Measurements from ENCODE around the gene AGAP1. TPM values are rescaled to one million over a fixed set of nuclear protein-coding genes. Genes with fewer than 3 reads are reported as not detected.

The AGAP1 gene
- total RNA-seq, 1 donor from 2014 or later, result 3.8 TPM

DNA sequence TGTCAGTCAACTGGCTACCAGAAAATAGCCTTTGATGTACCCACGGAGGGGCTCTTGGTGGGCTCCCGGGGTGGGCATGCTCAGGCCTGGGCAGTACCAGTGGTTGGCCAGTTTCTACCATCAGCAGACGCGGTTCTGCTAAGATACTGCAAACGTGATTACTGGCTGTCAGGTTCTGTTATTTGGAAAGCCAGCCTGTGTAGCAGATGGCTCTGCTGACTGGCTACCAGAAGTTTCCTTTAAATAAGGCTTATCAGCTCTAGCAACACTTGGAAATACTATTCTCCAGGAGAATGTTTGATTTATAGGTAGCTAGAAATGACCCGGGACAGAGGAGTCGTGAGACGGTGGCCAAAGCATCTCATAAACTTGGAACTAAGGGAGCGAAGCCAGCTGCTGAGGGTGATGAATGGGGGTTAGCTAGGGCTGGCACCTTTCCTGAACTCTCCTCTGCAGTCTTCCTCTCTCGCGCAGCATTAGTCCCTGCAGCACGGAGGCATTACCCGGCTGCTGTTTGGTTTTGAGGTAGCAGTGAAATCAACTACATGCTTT, 171.9 kb downstream of the AGAP1 start:
- H3K9me3 Mint-ChIP-seq, result no peaks in the 10 kb centered on the region
- no peaks in the 10 kb centered on the region for H3K36me3 Mint-ChIP-seq (ENCODE audit: low read depth)
- peaks cover 30% of the 10 kb centered on the region for H3K27me3 Mint-ChIP-seq
- intact Hi-C loops (cut with micrococcal nuclease), result loop anchor here (5.0 kb wide), 1 partner anchor 512 kb away; no protein-coding TSS in a partner anchor
- H3K27ac Mint-ChIP-seq, result no peak overlapping the region
- no peak overlapping the region for H3K4me3 Mint-ChIP-seq
- DNase-seq, result no peak
- H3K4me1 Mint-ChIP-seq, result peaks cover 2% of the 10 kb centered on the region

DNA sequence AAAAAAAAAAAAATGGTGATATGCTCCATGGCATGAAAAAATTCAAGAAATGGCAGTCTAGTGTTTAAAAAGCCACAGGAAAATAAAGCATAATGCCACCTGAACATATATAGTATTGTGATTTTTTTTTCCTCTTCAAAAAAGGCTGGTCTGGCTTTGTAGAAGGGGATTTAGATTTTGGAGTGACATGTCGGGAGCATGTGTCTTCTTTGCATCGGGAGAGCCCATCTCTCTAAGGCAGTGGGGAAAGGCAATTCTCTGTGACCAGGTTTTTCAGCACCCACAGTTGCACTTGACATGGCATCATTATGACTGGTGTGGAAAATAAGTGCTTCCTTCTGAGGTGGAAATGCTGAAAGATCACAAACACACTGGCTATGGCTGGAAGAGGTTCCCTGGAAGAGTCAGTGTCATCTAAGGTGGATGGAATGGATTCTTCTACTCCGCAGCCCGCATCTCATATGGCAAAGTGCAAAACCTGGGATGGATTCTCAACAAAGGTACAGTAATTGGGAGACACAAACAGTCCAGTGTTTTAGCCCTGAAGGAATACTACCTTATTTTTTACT, 172.5 kb downstream of the AGAP1 start:
- peaks cover 2% of the 10 kb centered on the region for H3K4me1 Mint-ChIP-seq
- intact Hi-C loops (cut with micrococcal nuclease), result loop anchor here (5.0 kb wide), 1 partner anchor 511 kb away; no protein-coding TSS in a partner anchor
- peaks cover 30% of the 10 kb centered on the region for H3K27me3 Mint-ChIP-seq
- H3K9me3 Mint-ChIP-seq, result no peaks in the 10 kb centered on the region
- no peak overlapping the region for H3K4me3 Mint-ChIP-seq
- no peak overlapping the region for H3K27ac Mint-ChIP-seq
- no peaks in the 10 kb centered on the region for H3K36me3 Mint-ChIP-seq (ENCODE audit: low read depth)
- DNase-seq, result no peak

DNA sequence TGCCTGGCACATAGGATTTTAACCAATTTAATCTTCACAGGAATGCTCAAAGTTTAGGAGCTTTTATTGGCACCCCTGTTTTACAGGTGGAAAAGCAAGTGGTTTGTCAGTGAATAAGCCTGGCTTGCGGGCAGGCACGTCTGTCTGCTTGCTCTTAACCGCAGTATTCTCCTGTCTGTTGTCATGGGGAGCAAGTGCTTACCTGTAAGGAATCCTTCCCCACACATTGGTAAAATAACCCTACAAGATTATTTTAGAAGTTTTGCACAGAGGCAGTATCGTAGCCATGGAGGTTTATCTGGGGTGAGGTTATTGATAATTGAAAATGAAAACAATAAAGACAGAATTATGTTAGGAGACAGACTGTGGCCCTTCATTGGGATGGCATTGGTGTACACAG, 174.9 kb downstream of the AGAP1 start:
- DNase-seq, result no peak
- peaks cover 2% of the 10 kb centered on the region for H3K36me3 Mint-ChIP-seq (ENCODE audit: low read depth)
- H3K27ac Mint-ChIP-seq, result no peak overlapping the region
- peaks cover 2% of the 10 kb centered on the region for H3K4me1 Mint-ChIP-seq
- intact Hi-C loops (cut with micrococcal nuclease), result loop anchor here (5.0 kb wide), 1 partner anchor 509 kb away; no protein-coding TSS in a partner anchor
- H3K4me3 Mint-ChIP-seq, result no peak overlapping the region
- H3K27me3 Mint-ChIP-seq, result peaks cover 50% of the 10 kb centered on the region
- H3K9me3 Mint-ChIP-seq, result no peaks in the 10 kb centered on the region

DNA sequence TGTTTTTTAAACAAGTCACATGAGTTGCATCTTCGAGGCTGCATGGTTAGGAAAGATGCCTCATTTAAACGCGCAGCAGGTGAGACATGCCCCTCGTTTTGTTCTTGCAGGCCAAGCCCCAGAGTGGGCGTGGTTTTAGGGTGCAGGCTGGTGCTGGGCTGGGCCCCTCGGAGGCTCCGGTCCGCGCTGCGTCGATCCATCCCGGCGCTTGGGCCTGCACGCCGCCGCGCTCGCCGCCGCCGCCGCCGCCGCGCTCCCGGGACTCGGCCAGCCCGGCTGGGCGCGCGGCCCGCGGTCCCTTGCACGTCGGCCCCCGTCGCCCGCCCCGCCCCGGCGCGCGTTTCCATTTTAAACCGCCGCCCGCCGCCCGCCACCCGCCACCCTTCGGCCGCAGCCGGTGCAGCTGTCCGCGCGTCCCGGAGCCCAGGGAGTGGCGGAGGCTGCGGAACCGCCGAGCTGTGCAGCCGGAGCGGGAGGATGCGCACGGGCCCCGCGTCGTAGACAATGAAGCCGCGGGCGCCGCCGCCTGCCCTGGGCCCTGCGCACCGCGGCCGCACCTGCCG, 175.5 kb downstream of the AGAP1 start:
- Mint-ChIP-seq H3K9me3 (no peaks in the 10 kb centered on the region), H3K36me3 (ENCODE audit: low read depth) (peaks cover 2% of the 10 kb centered on the region), H3K4me3 (no peak overlapping the region), H3K27me3 (peaks cover 53% of the 10 kb centered on the region), H3K27ac (no peak overlapping the region), H3K4me1 (peaks cover 2% of the 10 kb centered on the region)
- peak; percentile 57 for DNase-seq
- intact Hi-C loops (cut with micrococcal nuclease), result loop anchor here (5.0 kb wide), 1 partner anchor 508 kb away; no protein-coding TSS in a partner anchor

DNA sequence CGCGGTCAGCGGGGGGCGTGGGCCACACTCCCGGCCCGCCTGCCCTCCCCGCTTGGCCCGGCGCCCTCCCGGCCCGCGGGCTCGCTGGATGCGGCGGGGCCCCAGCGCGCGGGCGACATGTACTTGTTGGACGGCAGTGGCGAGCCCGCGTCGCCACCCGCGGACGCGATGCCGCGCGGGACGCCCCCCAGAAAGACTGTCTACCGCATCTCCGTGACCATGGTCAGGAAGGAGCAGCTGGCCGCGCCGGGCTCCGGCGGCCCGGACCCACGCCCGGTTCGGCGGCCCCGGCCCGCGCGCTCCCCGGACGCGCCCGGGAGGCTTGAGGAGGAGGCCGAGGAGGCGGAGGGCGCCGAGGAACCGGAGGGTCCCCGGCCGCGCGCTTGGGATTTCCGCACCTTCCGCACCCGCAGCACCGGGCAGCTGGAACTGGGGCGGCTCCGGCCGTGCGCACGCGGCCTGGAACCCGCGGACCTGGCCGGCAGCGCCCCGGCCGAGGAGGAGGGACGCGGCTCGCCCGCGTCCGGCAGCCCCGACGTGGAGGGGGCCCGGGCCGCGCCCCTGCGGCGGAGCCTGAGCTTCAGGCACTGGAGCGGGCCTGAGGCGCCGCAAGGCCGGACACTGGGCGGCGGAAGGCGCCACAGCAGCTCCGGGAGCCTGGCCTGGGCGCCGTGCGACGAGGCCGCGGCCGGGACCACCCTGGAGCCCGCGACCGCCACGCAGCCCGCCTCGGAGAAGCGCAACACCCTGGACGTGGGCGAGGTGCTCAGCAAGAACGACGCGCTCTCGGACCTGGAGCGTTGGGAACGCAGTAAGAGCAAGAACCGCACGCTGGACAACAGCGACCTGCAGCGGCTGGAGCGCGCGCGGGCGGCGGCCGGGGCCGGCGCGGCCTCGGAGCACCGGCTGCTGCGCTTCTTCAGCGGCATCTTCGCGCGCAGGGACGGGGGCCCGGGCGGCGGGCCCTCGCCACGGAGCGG, 176.4 kb downstream of the AGAP1 start:
- Mint-ChIP-seq H3K36me3 (ENCODE audit: low read depth) (peaks cover 2% of the 10 kb centered on the region), H3K27me3 (peaks cover 54% of the 10 kb centered on the region), H3K9me3 (no peaks in the 10 kb centered on the region), H3K4me1 (peaks cover 2% of the 10 kb centered on the region), H3K27ac (no peak overlapping the region), H3K4me3 (no peak overlapping the region)
- intact Hi-C loops (cut with micrococcal nuclease), result loop anchor here (5.0 kb wide), 1 partner anchor 507 kb away; no protein-coding TSS in a partner anchor
- no peak for DNase-seq

DNA sequence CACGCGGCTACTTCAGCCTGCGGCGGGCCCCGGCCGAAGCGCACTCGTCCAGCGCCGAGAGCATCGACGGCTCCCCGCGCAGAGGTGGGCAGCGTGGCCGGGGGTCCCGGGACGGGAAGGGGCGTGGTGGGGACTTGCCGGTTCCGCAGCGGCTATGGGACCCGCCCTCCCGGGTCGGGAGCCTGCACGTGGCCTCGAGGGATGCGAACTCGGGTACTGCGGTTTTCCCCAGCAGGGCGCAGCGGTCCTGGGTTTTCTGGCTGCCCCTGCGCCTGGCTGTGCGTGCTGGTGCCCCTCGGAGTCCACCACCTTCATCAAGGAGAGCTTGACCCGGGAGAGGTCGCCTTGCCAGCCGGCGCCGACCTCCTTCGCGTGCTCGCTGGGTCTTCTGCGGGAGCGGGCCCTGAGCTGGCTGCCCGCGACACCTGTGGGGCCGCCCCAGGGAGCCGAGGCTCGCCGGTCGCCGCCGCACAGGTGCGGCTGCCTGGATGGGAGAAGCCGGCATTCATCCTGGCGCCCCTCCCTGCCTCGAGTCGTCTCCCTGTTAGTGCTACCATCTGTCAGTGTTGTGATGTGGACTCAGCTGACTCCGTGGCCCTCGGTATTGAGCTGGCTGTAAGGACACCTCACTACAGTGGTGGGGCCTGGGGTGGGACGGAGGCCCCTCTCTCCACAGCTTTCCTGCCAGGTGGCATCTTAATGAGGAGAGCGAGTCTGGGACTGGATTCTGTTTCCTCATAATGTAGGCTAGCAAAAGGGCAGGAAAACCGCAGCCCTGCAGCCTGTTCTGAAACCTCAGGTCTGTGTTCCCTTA, 177.3 kb downstream of the AGAP1 start:
- Mint-ChIP-seq H3K27me3 (peaks cover 52% of the 10 kb centered on the region), H3K4me1 (peaks cover 2% of the 10 kb centered on the region), H3K4me3 (no peak overlapping the region), H3K27ac (peak overlapping the region; percentile 41), H3K9me3 (no peaks in the 10 kb centered on the region), H3K36me3 (ENCODE audit: low read depth) (peaks cover 2% of the 10 kb centered on the region)
- DNase-seq, result no peak
- intact Hi-C loops (cut with micrococcal nuclease), result no loop called here

DNA sequence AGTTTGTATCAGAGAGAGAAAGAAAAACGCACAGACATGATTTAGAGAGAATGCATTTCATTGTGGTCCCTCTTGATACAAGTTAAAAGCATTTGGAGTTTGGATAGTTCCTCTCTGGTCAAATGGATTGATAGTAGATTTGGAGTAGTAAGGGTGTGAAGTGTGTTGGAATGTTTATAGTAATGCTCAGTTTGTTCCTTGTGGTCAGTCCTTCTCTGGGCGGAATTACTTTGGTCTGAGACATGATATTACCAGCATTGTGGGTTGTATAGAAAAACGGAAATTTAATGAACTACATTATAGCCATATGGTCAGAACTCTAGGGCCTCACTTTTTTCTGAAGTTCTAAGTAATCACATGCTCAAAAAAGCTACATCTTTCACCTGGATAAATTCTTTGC, 178.9 kb downstream of the AGAP1 start:
- intact Hi-C loops (cut with micrococcal nuclease), result no loop called here
- DNase-seq, result no peak
- Mint-ChIP-seq H3K27me3 (peaks cover 41% of the 10 kb centered on the region), H3K36me3 (ENCODE audit: low read depth) (peaks cover 2% of the 10 kb centered on the region), H3K4me3 (no peak overlapping the region), H3K4me1 (peaks cover 2% of the 10 kb centered on the region), H3K27ac (no peak overlapping the region), H3K9me3 (no peaks in the 10 kb centered on the region)

DNA sequence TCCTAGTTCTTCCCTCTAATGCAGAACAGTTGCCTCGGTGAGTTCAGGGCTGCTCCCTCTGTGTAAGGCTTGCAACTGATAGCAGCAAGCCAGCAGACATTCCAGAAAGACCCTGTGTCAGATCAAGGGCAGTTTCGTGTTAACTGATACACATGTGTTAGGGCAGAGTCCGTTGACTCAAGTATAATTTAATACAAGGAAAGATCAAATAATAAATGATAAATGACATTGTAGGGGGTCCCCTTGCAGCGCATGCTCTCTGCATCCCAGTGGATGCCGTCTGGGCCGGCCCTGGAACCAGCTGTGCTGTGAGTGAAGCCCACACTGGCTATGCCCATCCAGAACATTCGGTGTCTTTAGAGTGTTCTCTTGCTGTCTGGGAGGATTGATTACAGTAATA, 180.3 kb downstream of the AGAP1 start:
- H3K36me3 Mint-ChIP-seq (ENCODE audit: low read depth), result peaks cover 2% of the 10 kb centered on the region
- H3K27me3 Mint-ChIP-seq, result peaks cover 33% of the 10 kb centered on the region
- no peaks in the 10 kb centered on the region for H3K9me3 Mint-ChIP-seq
- no peaks in the 10 kb centered on the region for H3K4me1 Mint-ChIP-seq
- no peak overlapping the region for H3K27ac Mint-ChIP-seq
- intact Hi-C loops (cut with micrococcal nuclease), result no loop called here
- no peak overlapping the region for H3K4me3 Mint-ChIP-seq
- no peak for DNase-seq

DNA sequence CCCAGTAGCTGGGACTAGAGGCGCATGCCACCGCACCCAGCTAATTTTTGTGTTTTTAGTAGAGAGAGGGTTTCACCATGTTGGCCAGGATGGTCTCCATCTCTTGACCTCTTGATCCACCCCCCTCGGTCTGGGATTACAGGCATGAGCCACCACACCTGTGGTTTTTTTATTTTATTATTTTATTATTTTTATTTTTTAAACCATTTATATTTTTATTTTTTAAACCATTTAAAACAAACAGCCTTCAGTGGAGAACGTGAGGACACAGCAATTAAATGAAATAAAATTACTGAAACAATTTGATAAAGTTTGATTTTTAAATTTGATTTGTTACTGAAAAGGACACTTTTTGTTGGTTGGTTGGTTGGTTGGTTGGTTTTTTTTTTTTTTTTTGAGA, 181.0 kb downstream of the AGAP1 start:
- Mint-ChIP-seq H3K27me3 (peaks cover 33% of the 10 kb centered on the region), H3K36me3 (ENCODE audit: low read depth) (peaks cover 2% of the 10 kb centered on the region), H3K27ac (no peak overlapping the region), H3K4me1 (no peaks in the 10 kb centered on the region), H3K4me3 (no peak overlapping the region), H3K9me3 (no peaks in the 10 kb centered on the region)
- no peak for DNase-seq
- intact Hi-C loops (cut with micrococcal nuclease), result no loop called here

DNA sequence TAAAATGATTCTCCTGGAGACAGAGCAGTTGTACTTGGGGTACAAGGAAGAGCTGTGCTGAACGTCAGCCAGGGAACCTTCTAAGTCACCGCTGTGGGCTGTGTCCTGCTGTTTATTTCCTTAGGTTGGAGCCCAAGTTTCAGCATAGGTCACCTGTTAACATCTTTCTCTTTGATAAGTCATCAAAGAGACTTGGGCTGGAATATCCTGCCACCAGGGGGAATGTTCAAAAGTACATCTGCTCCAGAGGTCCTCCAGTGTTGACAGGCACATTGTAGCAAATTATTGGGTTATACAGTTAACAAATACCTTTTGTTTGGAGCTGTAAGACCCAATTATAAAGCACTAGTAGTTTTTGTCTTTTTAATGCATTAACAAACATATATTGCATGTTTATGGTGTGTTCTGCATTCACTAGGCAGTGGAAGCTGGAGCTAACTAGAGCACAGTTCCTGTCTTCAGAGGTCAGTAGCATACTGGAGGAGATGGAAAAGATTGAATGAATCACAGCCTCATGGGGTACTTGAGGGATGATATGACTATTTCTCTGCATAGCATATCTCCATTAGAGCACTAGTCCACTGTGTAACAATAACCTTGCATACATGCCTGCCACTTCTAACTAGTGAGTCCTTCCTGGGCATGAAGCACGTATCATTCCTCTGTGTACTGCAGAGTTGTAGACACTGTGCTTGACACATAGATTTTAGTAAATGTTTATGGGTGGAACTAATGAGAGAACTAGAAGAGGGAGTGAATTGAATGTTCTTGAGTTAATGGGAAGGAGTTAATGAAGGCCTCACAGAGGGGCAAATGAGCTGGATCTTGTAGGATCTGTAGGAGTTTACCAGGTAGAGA, 182.1 kb downstream of the AGAP1 start:
- Mint-ChIP-seq H3K27me3 (peaks cover 33% of the 10 kb centered on the region), H3K9me3 (no peaks in the 10 kb centered on the region), H3K4me1 (no peaks in the 10 kb centered on the region), H3K27ac (no peak overlapping the region), H3K4me3 (no peak overlapping the region), H3K36me3 (ENCODE audit: low read depth) (peaks cover 2% of the 10 kb centered on the region)
- intact Hi-C loops (cut with micrococcal nuclease), result no loop called here
- DNase-seq, result no peak

DNA sequence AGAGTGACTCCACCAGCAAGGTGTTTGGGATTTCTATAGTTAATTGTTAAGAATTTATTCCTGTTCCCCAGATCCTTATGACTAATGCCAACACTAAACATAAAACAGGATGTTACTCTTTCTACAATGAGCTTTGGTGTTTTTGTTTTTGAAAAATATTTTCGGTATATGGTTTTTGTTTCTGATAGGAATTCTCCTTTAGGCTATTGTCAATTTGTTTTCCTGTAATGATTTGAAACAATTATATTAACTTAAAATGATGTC, 182.6 kb downstream of the AGAP1 start:
- Mint-ChIP-seq H3K9me3 (no peaks in the 10 kb centered on the region), H3K27me3 (peaks cover 31% of the 10 kb centered on the region), H3K4me1 (no peaks in the 10 kb centered on the region), H3K27ac (no peak overlapping the region), H3K4me3 (no peak overlapping the region), H3K36me3 (ENCODE audit: low read depth) (peaks cover under 1% of the 10 kb centered on the region)
- intact Hi-C loops (cut with micrococcal nuclease), result no loop called here
- no peak for DNase-seq

DNA sequence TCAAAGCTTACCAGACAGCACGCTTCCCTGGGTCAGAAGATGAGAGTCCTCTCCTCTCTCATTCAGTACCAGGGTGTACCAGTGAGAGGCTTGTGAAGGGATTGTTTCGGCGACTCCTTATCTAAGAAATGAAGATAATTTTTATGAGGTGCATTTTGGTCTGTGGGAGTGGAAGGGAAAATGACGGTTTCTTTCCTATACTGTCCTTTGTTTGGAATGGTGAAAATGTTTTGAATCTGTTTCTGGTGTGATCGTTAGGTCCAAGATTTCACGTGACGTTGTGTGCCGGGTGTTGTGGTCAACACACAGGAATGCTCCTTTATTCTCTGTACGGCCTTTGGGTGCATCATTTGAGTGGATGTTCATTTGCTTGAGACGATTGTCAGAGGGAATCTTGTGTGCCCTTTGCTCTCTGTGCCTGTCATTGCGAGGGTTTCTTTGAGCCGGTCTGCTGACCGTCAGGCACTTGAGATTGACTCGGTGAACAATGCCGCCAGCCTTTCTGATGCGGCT, 183.5 kb downstream of the AGAP1 start:
- no peak for DNase-seq
- intact Hi-C loops (cut with micrococcal nuclease), result no loop called here
- H3K27me3 Mint-ChIP-seq, result peaks cover 23% of the 10 kb centered on the region
- no peaks in the 10 kb centered on the region for H3K4me1 Mint-ChIP-seq
- no peak overlapping the region for H3K4me3 Mint-ChIP-seq
- H3K27ac Mint-ChIP-seq, result no peak overlapping the region
- no peaks in the 10 kb centered on the region for H3K36me3 Mint-ChIP-seq (ENCODE audit: low read depth)
- no peaks in the 10 kb centered on the region for H3K9me3 Mint-ChIP-seq

Measured in activated CD4-positive, alpha-beta T cell treated with anti-CD3 and anti-CD28 coated beads, Interleukin-2, amount 10 ng/mL, durations not matched to agents 24 days and 14 days (primary cell).